ENCODE results near the gene TTC39C. TPM values are rescaled to one million over a fixed set of nuclear protein-coding genes. Genes with fewer than 3 reads are reported as not detected.

Gene TTC39C
- total and polyA plus RNA-seq, 5 donors from 2014 or later: 109 to 274 (median 180) TPM

DNA sequence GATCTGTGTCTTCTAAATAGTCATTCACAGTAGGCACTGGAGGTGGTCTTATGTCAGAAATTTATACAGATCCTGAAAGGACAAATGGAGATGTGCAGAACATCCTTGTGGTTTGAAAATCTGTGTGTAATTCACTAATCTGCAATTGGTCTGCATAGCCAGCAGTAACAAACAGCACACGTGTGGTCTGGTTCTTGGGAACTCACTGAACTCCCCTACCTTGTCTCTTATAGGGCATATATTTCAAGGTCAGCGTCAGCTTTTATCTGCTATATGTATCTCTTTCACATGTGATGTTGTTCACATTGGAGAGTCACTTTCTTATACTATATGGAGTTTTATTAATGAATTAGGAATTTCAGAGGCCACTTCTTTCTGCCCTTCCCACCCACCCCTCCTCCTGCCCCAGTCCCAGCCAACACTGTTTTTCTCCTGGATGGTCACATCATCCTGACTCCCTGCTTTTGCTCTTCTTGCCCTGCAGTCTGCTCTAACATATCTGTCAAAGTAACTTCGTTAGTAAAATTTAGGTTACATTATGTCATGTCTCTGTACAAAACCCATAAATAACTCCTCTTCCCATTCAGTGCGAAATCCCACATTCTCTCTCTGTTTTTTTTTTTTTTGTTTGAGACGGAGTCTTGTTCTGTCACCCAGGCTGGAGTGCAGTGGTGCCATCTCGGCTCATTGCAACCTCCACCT is 88.9 kb downstream of the TTC39C start:
- no peak for ATAC-seq (ENCODE audit: low read depth in 2 of 2)
- peaks cover 50% of the 10 kb centered on the region for H3K36me3 Mint-ChIP-seq
- no peak overlapping the region for H3K4me3 Mint-ChIP-seq
- H3K27me3 Mint-ChIP-seq: no peaks in the 10 kb centered on the region
- Histone ChIP-seq H3K9me3 (ENCODE audit: control insufficient read depth in 2 of 2, low read length in 2 of 2) (no peaks in the 10 kb centered on the region), H3K27me3 (ENCODE audit: control insufficient read depth, insufficient read depth, low read length) (no peaks in the 10 kb centered on the region), H3K4me3 (ENCODE audit: low read depth, low read length) (no peak overlapping the region), H3K4me1 (ENCODE audit: control insufficient read depth, insufficient read depth, low read length, poor library complexity, severe bottlenecking) (no peaks in the 10 kb centered on the region), H3K36me3 (ENCODE audit: control insufficient read depth, insufficient read depth, low read length) (peaks cover 71% of the 10 kb centered on the region), H3K27ac (ENCODE audit: insufficient read depth, low read length, poor library complexity, severe bottlenecking) (no peak overlapping the region)
- peaks cover 19 to 51% (median 41%) of the 10 kb centered on the region in 4 donors for H3K4me1 Mint-ChIP-seq
- H3K27ac Mint-ChIP-seq: peak overlapping the region in 2 of 3 donors; percentile 47 to 86
- H3K9me3 Mint-ChIP-seq: no peaks in the 10 kb centered on the region
- DNase-seq: no peak

DNA sequence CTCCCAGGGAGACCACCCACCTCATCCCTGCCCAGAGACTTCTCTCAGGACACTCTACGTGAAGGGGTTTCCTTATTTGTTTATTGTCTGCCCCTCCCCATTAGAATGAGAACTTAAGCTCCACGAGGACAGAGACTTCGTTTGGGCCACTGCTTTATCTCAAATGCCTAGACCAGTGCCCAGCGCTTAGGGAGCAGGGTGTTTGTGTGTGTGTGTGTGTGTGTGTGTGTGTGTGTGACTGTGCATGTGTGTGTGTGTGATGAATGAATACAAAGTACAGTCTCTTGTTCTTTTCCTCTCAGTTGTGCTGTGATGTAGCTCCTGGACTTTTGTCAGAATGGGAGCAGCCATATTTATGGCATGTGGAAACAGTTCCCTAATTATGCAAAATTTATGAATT is 89.9 kb downstream of the TTC39C start:
- Histone ChIP-seq H3K36me3 (ENCODE audit: control insufficient read depth, insufficient read depth, low read length) (peaks cover 70% of the 10 kb centered on the region), H3K4me1 (ENCODE audit: control insufficient read depth, insufficient read depth, low read length, poor library complexity, severe bottlenecking) (no peaks in the 10 kb centered on the region), H3K27me3 (ENCODE audit: control insufficient read depth, insufficient read depth, low read length) (no peaks in the 10 kb centered on the region), H3K27ac (ENCODE audit: insufficient read depth, low read length, poor library complexity, severe bottlenecking) (no peak overlapping the region), H3K4me3 (ENCODE audit: low read depth, low read length) (no peak overlapping the region), H3K9me3 (ENCODE audit: control insufficient read depth in 2 of 2, low read length in 2 of 2) (no peaks in the 10 kb centered on the region)
- Mint-ChIP-seq H3K4me3 (no peak overlapping the region), H3K27ac (peak overlapping the region in 2 of 3 donors; percentile 11 to 76), H3K36me3 (peaks cover 50% of the 10 kb centered on the region), H3K9me3 (no peaks in the 10 kb centered on the region), H3K27me3 (no peaks in the 10 kb centered on the region), H3K4me1 (peaks cover 21 to 51% (median 42%) of the 10 kb centered on the region in 4 donors)
- ATAC-seq (ENCODE audit: low read depth in 2 of 2) (no peak), DNase-seq (no peak)

DNA sequence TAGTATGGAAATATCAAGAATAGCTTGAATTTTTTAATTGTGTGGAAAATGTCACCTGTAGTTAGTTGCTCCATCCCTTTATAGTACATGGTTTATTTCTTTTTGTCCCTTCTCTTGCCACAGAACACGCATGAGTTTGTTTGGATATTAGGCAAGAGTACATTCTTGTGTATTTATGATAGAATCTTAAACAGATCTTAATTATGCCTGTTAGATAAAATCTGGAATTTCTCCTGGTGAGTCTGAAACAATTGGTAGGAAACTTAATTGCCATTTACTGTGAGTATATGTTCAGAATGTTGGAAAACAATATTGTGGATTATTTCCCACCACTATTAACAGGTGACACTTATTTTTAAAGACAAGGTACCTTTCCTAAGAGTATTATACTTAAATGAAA is 94.1 kb downstream of the TTC39C start:
- DNase-seq: no peak
- Histone ChIP-seq H3K36me3 (ENCODE audit: control insufficient read depth, insufficient read depth, low read length) (peaks cover 58% of the 10 kb centered on the region), H3K9me3 (ENCODE audit: control insufficient read depth in 2 of 2, low read length in 2 of 2) (no peaks in the 10 kb centered on the region), H3K27ac (ENCODE audit: insufficient read depth, low read length, poor library complexity, severe bottlenecking) (no peak overlapping the region), H3K27me3 (ENCODE audit: control insufficient read depth, insufficient read depth, low read length) (no peaks in the 10 kb centered on the region), H3K4me1 (ENCODE audit: control insufficient read depth, insufficient read depth, low read length, poor library complexity, severe bottlenecking) (no peaks in the 10 kb centered on the region), H3K4me3 (ENCODE audit: low read depth, low read length) (no peak overlapping the region)
- Mint-ChIP-seq H3K9me3 (no peaks in the 10 kb centered on the region), H3K27ac (no peak overlapping the region), H3K4me1 (peaks cover 26 to 45% (median 35%) of the 10 kb centered on the region in 4 donors), H3K36me3 (peaks cover 32% of the 10 kb centered on the region), H3K27me3 (no peaks in the 10 kb centered on the region), H3K4me3 (no peak overlapping the region)
- ATAC-seq (ENCODE audit: low read depth in 2 of 2): no peak

DNA sequence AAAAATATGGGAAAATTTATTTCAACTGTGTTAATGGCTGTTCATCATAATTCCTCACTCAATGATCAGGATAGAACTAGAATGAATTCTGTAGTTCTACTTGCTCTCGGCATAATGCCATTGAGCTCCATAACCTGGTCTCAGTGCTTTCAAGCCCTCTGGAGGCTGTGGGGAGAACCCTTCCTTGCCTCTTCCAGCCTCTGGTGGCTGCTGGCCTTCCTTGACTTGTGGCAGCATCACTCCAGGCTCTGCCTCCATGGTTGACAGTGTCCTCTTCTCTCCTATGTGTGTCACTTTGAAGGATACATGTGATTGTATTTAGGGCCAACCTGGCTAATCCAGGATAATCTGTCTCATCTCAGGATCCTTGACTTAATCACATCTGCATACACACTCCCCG is 97.4 kb downstream of the TTC39C start:
- Mint-ChIP-seq H3K4me3 (no peak overlapping the region), H3K9me3 (no peaks in the 10 kb centered on the region), H3K27me3 (no peaks in the 10 kb centered on the region), H3K4me1 (peaks cover 19 to 49% (median 30%) of the 10 kb centered on the region in 4 donors), H3K27ac (peak overlapping the region; percentile 9 to 60 (median 11)), H3K36me3 (peaks cover 42% of the 10 kb centered on the region)
- no peak for ATAC-seq (ENCODE audit: low read depth in 2 of 2)
- Histone ChIP-seq H3K27ac (ENCODE audit: insufficient read depth, low read length, poor library complexity, severe bottlenecking) (no peak overlapping the region), H3K27me3 (ENCODE audit: control insufficient read depth, insufficient read depth, low read length) (no peaks in the 10 kb centered on the region), H3K36me3 (ENCODE audit: control insufficient read depth, insufficient read depth, low read length) (peaks cover 68% of the 10 kb centered on the region), H3K4me1 (ENCODE audit: control insufficient read depth, insufficient read depth, low read length, poor library complexity, severe bottlenecking) (no peaks in the 10 kb centered on the region), H3K9me3 (ENCODE audit: control insufficient read depth in 2 of 2, low read length in 2 of 2) (no peaks in the 10 kb centered on the region), H3K4me3 (ENCODE audit: low read depth, low read length) (no peak overlapping the region)
- DNase-seq: no peak

DNA sequence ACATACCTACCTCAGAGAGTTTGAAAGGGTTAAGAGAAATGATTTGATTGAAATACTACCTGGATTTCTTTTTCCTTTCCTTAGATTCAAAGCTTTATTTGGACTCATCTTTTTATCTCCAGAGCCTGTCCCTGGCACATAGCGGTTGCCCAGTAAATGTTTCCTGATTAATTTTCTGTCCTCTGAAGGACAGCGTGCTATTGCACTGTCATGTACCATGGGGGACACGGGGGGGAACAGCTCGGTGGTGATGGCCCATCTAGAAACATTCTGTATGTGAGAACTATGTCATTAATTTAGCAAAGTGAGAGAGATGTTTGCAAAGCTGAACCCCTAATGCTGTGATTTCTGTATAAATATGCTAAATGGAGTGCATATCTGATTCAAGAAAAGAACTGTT is 97.9 kb downstream of the TTC39C start:
- Histone ChIP-seq H3K27me3 (ENCODE audit: control insufficient read depth, insufficient read depth, low read length) (no peaks in the 10 kb centered on the region), H3K4me3 (ENCODE audit: low read depth, low read length) (no peak overlapping the region), H3K9me3 (ENCODE audit: control insufficient read depth in 2 of 2, low read length in 2 of 2) (no peaks in the 10 kb centered on the region), H3K36me3 (ENCODE audit: control insufficient read depth, insufficient read depth, low read length) (peaks cover 68% of the 10 kb centered on the region), H3K4me1 (ENCODE audit: control insufficient read depth, insufficient read depth, low read length, poor library complexity, severe bottlenecking) (no peaks in the 10 kb centered on the region), H3K27ac (ENCODE audit: insufficient read depth, low read length, poor library complexity, severe bottlenecking) (no peak overlapping the region)
- no peak for DNase-seq
- Mint-ChIP-seq H3K9me3 (no peaks in the 10 kb centered on the region), H3K4me3 (no peak overlapping the region), H3K27ac (peak overlapping the region in 2 of 3 donors; percentile 11 to 60), H3K4me1 (peaks cover 13 to 43% (median 29%) of the 10 kb centered on the region in 4 donors), H3K27me3 (no peaks in the 10 kb centered on the region), H3K36me3 (peaks cover 38% of the 10 kb centered on the region)
- ATAC-seq (ENCODE audit: low read depth in 2 of 2): no peak

DNA sequence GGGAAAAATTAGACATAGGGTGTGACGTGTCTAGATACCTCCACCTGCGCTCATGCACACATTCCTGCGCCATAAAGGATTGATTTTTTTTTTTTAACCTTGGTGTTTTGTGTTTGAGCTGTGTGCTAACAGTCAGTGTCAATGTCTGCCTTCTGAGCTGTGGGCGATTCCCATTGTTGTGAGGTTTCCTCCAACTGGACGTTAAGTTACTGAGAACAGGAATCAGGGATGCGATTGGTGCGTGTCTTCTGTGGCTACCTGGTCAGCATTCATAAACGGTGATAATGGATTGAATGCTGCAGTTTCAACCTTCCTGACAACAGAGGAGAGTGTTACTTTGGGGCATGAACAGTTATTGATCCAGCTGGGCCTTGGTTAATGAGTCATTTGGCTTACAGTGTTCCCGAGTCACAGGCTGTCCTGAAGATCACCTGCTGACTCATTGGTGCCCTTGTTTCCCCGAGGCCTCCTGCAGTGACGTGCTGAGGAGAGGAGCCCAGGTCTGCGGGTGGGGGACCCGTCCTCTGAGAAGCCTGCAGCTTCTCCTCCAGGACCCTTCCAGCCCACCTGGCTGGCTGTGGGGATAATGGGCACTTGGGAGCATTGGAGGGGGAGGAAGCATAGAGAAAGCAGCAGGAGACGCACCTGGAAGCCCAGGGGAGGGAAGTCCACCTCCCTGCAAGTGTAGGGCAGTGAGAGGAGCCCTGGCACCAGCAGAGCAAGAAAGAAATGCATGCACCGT is 98.5 kb downstream of the TTC39C start:
- Mint-ChIP-seq H3K27ac (peak overlapping the region in 2 of 3 donors; percentile 60 to 81), H3K9me3 (no peaks in the 10 kb centered on the region), H3K4me1 (peaks cover 18 to 39% (median 29%) of the 10 kb centered on the region in 4 donors), H3K4me3 (peak overlapping the region in 1 of 4 donors; percentile 59), H3K36me3 (peaks cover 34% of the 10 kb centered on the region), H3K27me3 (no peaks in the 10 kb centered on the region)
- ATAC-seq (ENCODE audit: low read depth in 2 of 2) (no peak), DNase-seq (no peak)
- no peaks in the 10 kb centered on the region for H3K9me3 ChIP-seq (ENCODE audit: control insufficient read depth in 2 of 2, low read length in 2 of 2)
- no peak overlapping the region for H3K4me3 ChIP-seq (ENCODE audit: low read depth, low read length)
- H3K4me1 ChIP-seq (ENCODE audit: control insufficient read depth, insufficient read depth, low read length, poor library complexity, severe bottlenecking): no peaks in the 10 kb centered on the region
- H3K36me3 ChIP-seq (ENCODE audit: control insufficient read depth, insufficient read depth, low read length): peaks cover 67% of the 10 kb centered on the region
- no peaks in the 10 kb centered on the region for H3K27me3 ChIP-seq (ENCODE audit: control insufficient read depth, insufficient read depth, low read length)
- no peak overlapping the region for H3K27ac ChIP-seq (ENCODE audit: insufficient read depth, low read length, poor library complexity, severe bottlenecking)

DNA sequence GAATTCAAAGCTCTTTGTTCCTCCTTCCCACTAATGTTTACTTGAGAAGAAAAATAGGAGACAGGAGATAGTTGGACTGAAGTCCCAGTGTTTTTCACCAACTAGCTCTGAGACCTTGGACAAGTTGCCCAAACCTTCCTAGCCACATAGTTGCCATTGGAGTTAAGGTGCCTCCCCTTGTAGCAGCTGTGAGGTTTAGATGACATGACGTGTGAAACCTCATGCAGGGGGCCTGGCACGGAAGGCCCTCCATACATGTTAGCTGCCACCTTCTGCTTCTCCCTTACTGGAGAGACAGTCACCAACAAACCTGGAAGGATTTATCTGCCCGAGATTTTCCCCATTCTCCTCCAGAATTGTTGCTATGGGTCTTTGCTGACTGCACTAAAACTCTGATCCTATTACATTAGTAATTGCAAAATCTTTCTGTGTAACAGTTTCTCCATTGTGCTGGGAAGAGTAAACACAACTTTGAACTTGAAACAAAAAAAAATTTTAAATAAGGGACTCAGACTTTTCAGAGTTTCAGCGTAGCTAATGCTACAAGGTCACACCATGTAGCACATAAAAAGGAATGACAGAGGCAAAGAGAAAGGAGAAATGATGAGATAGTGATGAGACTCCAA is 100.5 kb downstream of the TTC39C start:
- DNase-seq: no peak
- Mint-ChIP-seq H3K9me3 (no peaks in the 10 kb centered on the region), H3K4me3 (peak overlapping the region in 1 of 4 donors; percentile 38), H3K27ac (peak overlapping the region; percentile 7 to 75 (median 74)), H3K36me3 (peaks cover 42% of the 10 kb centered on the region), H3K27me3 (no peaks in the 10 kb centered on the region), H3K4me1 (peaks cover 27 to 46% (median 34%) of the 10 kb centered on the region in 4 donors)
- no peak for ATAC-seq (ENCODE audit: low read depth in 2 of 2)
- Histone ChIP-seq H3K27me3 (ENCODE audit: control insufficient read depth, insufficient read depth, low read length) (no peaks in the 10 kb centered on the region), H3K27ac (ENCODE audit: insufficient read depth, low read length, poor library complexity, severe bottlenecking) (no peak overlapping the region), H3K36me3 (ENCODE audit: control insufficient read depth, insufficient read depth, low read length) (peaks cover 70% of the 10 kb centered on the region), H3K9me3 (ENCODE audit: control insufficient read depth in 2 of 2, low read length in 2 of 2) (no peaks in the 10 kb centered on the region), H3K4me1 (ENCODE audit: control insufficient read depth, insufficient read depth, low read length, poor library complexity, severe bottlenecking) (no peaks in the 10 kb centered on the region), H3K4me3 (ENCODE audit: low read depth, low read length) (no peak overlapping the region)
